Measurements from ENCODE around the gene SERPINI1.

Gene SERPINI1

GRCh38 chr3:167854063-167854462 is 118.5 kb downstream of the SERPINI1 start:
- DNase-seq = no peak

- DNase-seq = no peak
These were observed 119.3 kb downstream of the SERPINI1 start for GRCh38 chr3:167854846-167855245.

- no peak for DNase-seq
These were observed 119.8 kb downstream of the SERPINI1 start for GRCh38 chr3:167855306-167855705.

- no peak for DNase-seq
These were observed 123.3 kb downstream of the SERPINI1 start for GRCh38 chr3:167858865-167859264.

- no peak for DNase-seq
These were observed 124.1 kb downstream of the SERPINI1 start for GRCh38 chr3:167859610-167860009.

GRCh38 chr3:167861649-167862048 is 126.1 kb downstream of the SERPINI1 start:
- no peak for DNase-seq

GRCh38 chr3:167862104-167862730 is 126.7 kb downstream of the SERPINI1 start:
- DNase-seq = no peak

- no peak for DNase-seq
These were observed 128.5 kb downstream of the SERPINI1 start for GRCh38 chr3:167863811-167864551.

GRCh38 chr3:167864552-167864874 is 129.0 kb downstream of the SERPINI1 start:
- DNase-seq = no peak

- no peak for DNase-seq
These were observed 130.8 kb downstream of the SERPINI1 start for GRCh38 chr3:167866331-167866730.

GRCh38 chr3:167867981-167868380 is 132.5 kb downstream of the SERPINI1 start:
- DNase-seq = no peak

GRCh38 chr3:167870181-167870580 is 134.7 kb downstream of the SERPINI1 start:
- no peak for DNase-seq

GRCh38 chr3:167870759-167871158 is 135.2 kb downstream of the SERPINI1 start:
- no peak for DNase-seq

- no peak for DNase-seq
These were observed 136.5 kb downstream of the SERPINI1 start for GRCh38 chr3:167872032-167872431.

GRCh38 chr3:167872941-167873340 is 137.4 kb downstream of the SERPINI1 start:
- DNase-seq = no peak

GRCh38 chr3:167874671-167875372 is 139.3 kb downstream of the SERPINI1 start:
- DNase-seq = peak in 1 of 14 donors; percentile 13
